DMS114 treated with DMSO at 0.1 percent for 48 hours (cell line): ENCODE measurements around the gene CSPG4.
"Not testable (repeated sequence)": the region's sequence is repeated elsewhere in the genome, so short reads cannot be mapped to it uniquely, and the experiment has no call there.

Experiments used
- DNase-seq: peaks from one replicate; lab custom pipeline; 2025; ENCODE audit not compliant: unreplicated experiment; lab: John Stamatoyannopoulos, UW

CSPG4 gene, protein sequence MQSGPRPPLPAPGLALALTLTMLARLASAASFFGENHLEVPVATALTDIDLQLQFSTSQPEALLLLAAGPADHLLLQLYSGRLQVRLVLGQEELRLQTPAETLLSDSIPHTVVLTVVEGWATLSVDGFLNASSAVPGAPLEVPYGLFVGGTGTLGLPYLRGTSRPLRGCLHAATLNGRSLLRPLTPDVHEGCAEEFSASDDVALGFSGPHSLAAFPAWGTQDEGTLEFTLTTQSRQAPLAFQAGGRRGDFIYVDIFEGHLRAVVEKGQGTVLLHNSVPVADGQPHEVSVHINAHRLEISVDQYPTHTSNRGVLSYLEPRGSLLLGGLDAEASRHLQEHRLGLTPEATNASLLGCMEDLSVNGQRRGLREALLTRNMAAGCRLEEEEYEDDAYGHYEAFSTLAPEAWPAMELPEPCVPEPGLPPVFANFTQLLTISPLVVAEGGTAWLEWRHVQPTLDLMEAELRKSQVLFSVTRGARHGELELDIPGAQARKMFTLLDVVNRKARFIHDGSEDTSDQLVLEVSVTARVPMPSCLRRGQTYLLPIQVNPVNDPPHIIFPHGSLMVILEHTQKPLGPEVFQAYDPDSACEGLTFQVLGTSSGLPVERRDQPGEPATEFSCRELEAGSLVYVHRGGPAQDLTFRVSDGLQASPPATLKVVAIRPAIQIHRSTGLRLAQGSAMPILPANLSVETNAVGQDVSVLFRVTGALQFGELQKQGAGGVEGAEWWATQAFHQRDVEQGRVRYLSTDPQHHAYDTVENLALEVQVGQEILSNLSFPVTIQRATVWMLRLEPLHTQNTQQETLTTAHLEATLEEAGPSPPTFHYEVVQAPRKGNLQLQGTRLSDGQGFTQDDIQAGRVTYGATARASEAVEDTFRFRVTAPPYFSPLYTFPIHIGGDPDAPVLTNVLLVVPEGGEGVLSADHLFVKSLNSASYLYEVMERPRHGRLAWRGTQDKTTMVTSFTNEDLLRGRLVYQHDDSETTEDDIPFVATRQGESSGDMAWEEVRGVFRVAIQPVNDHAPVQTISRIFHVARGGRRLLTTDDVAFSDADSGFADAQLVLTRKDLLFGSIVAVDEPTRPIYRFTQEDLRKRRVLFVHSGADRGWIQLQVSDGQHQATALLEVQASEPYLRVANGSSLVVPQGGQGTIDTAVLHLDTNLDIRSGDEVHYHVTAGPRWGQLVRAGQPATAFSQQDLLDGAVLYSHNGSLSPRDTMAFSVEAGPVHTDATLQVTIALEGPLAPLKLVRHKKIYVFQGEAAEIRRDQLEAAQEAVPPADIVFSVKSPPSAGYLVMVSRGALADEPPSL (N-terminal part only)

DNA sequence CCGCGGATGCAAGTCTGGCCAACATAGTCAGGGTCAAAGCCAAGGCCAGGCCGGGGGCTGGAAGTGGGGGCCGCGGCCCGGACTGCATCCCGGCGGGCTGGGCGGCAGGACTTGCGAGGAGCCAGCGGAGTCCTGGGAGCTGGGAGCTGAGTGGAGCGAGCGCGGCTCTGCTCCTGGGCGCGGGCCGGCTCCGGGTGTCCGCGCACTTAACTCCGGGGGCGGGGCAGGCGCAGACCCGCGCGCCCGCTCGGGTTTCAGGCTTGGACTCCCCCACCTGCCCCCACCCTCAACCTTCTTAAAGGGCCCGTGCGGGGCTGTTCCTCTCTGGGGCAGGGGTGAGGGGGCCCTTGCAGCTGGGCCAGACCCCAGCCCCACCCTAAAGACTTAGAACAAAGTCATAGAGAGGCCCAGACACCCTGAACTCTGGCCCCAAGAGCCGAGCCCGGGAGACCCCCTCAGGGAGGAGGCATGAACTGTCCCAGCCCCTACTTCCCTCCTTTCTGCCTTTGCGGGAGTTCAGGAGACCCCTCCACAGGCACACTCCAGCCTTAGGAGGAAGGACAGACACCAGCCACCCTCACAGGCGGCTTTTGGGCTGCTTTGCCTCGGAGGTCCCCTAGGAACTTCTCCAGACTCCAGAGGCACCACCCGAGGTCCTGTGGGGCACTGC lies at the start of gene CSPG4:
TSS of gene CSPG4 (minus strand) at position 181 of the 670 bp plus-strand sequence. CDS start at position 88, 93 bp downstream.
- DNase-seq: no peak

DNA sequence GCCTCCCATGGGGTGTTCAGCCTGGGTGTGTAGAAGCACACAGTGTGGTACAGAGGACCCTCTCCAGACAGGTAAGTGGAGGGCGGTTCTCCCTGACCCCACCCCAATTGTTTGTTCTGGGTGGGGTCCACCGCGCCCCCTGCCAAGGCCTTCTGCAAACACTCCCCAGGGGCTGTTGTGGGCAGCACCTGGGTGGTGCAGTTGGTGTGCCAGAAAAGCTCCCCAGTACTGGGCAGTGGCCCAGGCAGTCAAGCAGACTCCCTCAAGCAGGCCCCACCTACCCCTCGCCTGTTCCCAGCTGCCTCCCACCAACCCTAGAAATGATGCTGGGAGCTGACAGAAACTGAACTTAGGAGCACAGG lies 49.7 kb upstream of the CSPG4 start:
- not testable (repeated sequence) for DNase-seq

DNA sequence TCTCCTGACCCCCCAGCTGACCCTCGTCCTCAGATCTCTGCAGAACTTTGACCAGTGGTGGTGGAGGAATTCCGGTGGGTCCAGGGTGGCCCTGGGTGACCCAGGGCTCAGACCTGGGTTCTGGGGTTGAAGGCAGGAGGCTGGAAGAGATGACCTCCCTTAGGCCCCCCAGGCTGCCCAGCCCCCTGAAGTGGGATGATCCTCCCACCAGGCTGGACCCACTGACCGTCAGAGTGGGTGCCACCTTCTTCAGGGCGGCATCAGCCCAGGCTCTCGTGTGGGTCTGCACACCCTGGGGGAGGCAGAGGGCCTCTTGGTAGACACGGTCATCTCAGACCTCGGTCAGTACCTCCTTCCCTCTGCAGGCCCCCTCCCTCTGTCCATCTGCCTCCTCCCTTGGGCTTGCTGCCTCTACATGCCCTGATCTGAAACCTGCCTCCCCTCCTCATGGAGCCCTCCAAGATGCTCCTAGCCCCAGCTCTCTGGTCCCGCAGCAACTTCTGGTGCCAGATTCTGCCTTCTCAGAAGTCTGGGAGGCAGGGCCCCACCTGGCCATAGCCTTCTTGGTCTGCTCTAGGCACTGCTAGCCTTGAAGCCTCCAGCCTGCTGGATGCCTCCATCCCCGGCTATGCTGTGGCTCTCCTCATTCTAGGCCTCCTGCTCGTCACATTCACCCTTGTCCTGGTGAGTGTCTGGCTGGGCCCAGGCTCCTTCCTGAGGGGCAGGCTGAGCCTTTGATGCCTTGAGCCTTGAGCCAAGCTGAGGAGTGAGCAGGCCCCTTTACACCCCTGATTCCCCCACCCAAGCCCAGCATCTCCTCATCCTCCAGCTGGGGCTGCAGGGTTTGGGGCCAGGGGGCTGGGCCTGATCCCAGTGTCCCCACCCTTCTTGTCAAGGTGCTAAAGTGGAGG lies 49.1 kb upstream of the CSPG4 start:
- DNase-seq: no peak

DNA sequence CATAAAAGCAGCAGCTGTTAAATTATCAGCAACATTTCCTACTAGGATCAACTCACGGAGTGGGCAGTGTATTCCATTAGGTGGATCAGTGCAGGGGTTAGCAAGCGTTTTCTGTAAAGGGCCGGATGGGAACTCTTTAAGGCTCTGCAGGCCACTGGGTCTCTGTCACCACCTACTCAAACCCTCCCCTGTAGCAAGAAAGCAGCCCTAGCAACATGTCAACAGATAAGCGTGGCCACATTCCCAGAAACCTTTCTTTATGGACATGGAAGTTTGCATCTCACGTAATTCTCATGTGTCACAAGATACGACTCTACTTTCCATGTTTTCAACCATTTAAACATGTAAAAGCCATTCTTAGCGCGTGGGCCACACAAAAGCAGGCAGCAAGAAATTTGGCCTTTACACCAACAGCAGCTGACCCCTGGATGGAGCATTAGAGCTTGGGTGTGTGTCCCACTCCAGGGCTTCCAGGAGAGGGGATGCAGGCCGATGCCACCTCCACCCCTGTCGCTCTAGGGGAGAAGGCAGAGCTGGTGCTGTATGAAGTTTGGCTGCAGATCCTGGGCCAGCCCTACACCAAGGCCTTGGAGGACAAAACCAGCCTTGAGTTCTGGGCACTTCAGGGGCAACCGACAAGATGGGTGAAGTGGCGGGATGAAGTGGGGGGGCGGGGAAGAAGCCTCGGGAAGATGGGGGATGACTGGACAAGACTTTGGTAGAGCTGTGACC lies 48.2 kb upstream of the CSPG4 start:
- DNase-seq: no peak

DNA sequence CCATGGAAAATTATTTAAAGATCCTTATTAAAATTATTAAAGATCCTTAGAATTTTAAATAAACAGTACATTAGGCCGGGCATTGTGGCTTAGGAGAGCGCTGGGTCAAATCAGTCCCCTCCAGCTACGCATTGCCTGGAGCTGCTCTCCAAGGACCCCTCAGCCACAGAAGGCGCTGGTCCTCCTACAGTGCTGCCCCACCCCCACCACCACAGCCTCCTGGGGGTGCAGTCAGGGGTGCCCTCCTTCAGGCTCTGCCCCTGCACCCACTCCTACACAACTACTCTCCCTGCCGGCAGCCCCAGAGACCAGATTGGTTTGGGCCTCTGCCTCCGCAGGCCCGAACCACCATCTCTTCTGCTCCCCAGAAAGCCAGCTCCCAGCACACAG lies 47.5 kb upstream of the CSPG4 start:
- DNase-seq: not testable (repeated sequence)

DNA sequence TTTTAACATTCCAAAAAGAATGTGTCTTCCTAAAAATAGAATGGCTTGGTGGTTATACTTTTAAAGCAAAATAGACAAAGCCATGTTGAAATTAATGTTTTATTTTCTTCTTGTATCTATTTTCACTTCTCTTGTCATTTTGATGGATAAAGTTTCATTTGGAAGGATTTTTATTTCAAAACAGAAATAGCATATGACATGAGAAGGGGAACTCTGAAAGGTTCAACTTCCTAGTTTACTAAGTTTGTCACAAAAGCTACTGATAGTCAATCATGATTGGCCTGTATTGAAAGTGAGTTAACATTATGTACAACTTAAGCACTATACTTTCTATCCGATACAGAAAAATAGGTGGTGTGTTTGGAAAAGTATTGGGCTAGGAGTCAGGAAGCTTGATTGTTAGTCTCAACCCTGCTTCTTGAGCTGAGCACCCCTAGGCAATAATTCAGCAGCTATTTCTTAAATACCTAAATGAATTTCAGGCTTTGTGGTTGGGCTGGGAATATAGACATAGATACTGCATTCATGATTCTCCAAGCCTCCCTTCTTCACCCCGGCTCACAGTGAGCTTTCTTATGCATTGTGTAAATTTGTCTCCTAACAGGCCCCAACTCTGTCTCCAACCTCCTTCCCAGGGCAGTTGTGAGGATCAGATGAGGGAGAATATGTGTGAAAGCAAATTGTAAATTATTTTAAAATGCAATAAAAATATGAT lies 46.9 kb upstream of the CSPG4 start:
- DNase-seq: no peak

DNA sequence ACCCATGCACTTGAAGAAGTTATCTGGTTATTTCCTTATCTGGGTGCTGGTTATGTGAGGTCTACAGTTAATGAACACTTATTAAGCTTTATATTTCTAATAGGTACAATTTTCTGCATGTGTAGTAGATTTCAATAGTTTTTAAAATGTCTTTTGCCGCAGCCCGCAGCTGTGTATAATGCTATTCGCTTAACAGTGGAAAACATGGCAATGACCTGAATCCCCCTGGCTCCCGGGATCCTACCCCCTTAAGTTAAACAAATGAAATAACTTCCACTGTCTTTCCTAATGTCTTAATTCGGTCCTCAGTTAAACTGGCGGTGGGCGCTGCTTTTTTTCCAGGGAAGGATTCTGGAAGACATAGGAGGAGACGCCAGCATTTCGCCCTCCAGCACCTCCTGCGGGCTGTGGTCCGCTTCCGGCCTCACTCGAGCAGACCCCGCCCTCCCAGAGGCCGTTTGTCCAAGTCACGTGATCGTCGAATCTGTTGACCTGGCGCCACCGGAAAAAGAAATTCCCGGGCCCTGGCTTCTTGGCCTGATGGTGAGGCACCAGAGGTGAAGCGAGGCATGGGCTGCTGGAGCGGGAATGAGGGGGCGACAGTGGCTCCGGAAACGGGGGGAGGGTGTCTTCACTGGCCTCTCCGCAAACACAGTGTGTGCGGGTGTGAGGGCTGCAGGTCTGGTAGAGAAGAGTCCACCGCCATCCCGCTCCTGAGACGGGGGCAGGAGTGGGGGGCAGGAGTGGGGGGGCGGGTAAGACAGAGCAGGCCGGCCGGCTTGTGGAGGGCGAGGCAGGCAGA lies 45.6 kb upstream of the CSPG4 start:
- peak; percentile 87 for DNase-seq

DNA sequence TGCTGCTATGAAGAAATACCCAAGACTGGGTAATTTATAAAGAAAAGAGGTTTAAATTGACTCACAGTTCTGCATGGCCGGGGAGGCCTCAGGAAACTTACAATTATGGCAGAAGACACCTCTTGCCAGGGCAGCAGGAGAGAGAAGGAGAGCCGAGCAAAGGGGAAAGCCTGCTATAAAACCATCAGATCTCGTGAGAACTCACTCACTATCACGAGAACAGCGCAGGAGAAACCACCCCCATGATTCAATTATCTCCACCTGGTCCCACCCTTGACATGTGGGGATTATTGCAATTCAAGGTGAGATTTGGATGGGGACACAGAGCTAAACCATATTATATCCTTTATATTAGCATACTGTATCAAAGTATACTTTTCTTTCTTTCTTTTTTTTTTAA lies 42.2 kb upstream of the CSPG4 start:
- DNase-seq: not testable (repeated sequence)

DNA sequence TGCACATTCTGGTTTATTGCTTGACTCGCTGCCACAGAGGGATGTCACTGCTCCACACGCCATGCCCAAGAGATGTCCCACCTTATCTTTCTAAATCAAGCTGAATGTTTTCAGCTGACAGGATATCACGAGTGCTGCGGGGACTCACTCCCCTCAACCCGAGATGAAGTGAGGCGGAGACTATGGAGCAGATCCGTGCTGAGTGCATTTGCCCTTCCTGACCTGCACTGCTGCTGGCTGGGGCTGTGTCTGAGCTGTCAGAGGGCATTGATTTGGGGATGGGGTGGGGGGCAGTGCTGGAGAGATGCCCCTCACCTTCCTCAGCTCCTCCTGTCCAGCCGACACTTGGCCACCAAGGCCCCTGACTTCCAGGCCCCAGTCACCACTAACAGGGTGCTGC lies 40.5 kb upstream of the CSPG4 start:
- DNase-seq: no peak

DNA sequence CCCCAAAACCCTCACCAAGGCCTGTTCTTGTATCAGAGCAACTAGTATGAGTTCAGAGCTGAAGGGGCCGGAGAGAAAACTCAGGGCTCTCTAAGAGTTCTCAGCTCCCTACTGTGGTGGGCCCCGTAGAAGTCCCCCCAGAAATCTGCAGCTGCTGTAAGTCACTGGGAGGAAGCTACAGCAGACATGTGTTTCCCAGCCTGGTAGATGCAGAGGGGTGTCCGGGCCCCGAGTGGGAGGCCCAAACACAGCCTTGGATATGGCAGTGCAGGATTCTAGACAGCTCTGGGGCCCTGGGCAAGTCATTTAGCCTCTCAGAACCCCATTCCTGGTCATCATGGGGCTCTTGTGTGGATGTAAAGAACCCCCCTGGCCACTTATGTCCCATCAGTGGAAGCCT lies 39.2 kb upstream of the CSPG4 start:
- no peak for DNase-seq

DNA sequence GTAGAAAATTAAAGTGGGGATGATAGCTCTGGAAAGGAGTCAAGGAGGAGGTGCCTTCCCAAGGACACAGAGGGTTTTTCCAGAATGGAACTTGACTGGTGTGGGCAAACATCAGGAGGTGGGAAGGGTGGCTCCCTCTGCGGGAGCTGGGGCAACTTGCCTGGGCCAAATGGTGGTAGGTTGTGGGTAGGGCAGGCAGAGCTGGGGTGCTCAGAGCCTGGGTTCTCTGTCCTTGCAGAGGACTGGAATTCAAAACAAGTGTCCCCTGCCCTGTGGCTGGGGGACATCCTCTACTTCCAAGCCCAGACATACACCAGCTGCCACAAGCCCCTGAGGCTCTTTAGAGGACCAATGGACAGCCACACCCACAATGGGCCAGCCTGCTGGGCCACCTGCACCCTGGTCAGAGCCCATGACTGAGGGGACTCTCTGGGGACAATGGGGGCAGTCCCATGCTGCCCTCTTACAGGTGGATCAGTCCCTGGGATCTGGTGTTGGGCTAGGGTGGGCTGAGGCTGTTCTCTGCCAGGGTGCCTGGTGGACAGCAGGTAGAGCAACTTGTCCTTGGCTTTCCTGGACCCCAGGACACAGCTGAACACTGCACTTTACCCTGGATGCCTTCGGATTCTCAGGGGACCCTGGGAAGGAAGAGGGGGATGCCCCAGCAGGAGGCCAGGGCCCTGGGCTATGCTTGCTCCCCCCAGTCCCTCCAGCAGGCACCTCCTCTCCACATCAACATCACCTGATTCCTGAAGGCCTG lies 38.6 kb upstream of the CSPG4 start:
- no peak for DNase-seq

DNA sequence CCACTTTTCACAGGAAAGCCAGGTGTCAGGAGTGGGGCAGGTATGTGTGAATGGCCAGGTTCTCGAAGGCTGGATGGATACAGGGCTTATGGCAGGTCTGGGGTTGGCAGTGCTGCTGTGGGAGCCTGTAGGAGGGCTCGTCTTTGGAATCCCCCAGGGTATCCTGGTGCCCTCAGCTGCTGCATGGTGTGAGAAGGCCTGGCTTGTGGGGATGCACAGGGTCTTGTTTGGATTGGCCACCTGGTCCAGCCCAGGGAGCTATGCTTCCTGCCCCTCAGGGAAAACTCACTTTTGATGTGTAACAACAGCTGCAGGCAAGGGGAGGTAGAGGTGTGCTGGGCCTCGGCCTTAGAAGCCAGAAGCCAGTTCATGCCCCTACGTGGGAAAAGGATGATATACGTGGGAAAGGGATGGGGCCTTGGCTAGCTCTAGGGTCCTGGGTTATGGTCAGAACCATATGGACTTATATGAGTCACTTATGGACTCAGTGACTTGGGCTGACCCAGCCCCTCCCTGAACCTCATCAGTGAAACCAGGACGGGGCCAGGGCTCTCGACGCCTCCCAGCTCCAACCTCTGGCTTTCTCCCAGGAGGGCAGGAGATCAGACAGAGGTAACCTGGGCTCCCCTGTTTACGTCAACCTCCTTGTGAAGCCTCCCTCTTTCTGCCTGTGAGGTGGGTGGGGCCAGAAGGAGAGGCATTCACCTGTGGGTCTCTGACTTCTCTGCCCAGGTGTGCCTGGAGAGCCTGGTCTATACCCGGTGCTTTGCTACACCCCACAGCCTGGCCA lies 37.8 kb upstream of the CSPG4 start:
- no peak for DNase-seq

DNA sequence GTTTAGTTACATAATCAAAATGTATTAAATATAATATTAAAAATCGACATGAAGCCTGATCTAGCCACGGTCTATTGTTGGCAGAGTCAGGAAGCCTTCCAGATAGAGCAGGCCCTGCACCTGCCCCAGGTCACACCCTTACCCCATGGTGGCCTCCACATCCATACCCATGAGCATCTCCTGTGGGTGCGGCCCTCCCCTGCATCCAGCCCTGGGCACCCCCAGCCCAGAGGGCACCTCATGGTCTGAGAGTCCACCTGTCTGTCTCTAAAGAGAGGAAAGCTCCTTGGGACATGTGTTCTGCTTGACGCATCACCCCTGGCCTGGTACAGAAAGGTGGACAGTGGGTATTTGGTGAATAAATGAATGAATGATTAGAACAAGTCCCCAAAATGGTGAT lies 37.2 kb upstream of the CSPG4 start:
- DNase-seq: no peak

DNA sequence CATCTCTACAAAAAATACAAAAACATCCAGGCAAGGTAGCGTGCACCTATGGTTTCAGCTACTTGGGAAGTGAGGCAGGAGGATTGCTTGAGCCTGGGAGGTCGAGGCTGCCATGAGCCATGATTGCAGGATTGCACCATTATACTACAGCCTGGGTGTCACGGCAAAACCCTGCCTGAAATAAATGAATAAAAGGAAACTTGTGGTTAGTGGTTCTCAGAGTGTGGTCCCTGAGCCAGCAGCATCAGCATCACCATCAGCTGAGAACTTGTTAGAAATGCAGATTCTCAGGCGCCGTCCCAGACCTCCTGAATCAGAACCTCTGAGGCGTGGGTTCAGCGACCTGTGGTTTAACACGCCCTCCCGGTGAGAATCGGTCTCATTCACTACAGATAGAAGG lies 36.2 kb upstream of the CSPG4 start:
- not testable (repeated sequence) for DNase-seq

DNA sequence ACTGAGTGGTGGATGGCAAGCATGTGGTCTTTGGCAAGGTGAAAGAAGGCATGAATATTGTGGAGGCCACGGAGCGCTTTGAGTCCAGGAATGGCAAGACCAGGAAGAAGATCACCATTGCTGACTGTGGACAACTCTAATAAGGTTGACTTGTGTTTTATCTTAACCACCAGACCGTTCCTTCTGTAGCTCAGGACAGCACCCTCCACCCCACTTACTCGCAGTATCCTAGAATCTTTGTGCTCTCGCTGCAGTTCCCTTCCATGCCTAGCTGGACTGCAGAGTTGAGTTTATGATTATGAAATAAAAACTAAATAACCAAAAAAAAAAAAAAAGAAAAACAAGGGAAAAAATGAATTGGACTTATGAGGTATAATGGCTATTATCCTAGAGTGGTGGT lies 34.5 kb upstream of the CSPG4 start:
- DNase-seq: not testable (repeated sequence)

DNA sequence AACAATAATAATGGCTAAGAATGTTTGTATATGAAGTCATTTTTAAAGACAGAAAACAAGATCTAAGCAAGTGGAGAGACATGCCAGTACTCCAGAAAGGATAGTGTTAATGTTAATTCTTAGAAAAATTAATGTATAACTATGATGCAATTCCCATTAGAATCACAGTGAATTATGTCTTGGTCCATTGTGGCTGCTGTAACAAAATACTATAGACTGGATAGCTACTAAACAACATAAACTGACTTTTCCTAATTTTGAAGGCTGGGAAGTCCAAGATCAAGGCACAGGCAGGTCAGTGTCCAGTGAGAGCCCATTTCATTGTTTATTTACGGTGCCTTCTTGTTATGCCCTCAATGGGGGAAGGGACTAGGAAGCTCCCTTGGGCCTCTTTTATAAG lies 32.7 kb upstream of the CSPG4 start:
- DNase-seq: no peak
